HG02759 (cell line): ENCODE results near the gene ICA1.
A peak's percentile ranks its signal among the peaks of the same experiment; 100 is the strongest.

ENCODE experiments used
- ATAC-seq: cut with Tn5 transposase; IDR thresholded peaks from one replicate; pipeline ENCODE4 v1.9.1; 2021; ENCODE audit warnings: mild to moderate bottlenecking, moderate library complexity; ENCODE audit not compliant: unreplicated experiment

ICA1 gene

GRCh38 chr7:8165150-8165549, 96.8 kb downstream of the ICA1 start:
- ATAC-seq: no peak

GRCh38 chr7:8162181-8162580, 99.8 kb downstream of the ICA1 start:
- ATAC-seq: no peak

- no peak for ATAC-seq
These were observed 100.6 kb downstream of the ICA1 start for GRCh38 chr7:8161364-8161828.

GRCh38 chr7:8160779-8161345, 101.1 kb downstream of the ICA1 start:
- ATAC-seq: no peak

- ATAC-seq: no peak
These were observed 101.7 kb downstream of the ICA1 start for GRCh38 chr7:8160250-8160649.

GRCh38 chr7:8159595-8159994, 102.4 kb downstream of the ICA1 start:
- ATAC-seq: no peak

GRCh38 chr7:8157296-8157695, 104.7 kb downstream of the ICA1 start:
- ATAC-seq: no peak

- ATAC-seq: no peak
These were observed 106.1 kb downstream of the ICA1 start for GRCh38 chr7:8155836-8156235.

- ATAC-seq: no peak
These were observed 107.7 kb downstream of the ICA1 start for GRCh38 chr7:8154272-8154671.

GRCh38 chr7:8152489-8153192, 109.3 kb downstream of the ICA1 start:
- no peak for ATAC-seq

- no peak for ATAC-seq
These were observed 110.7 kb downstream of the ICA1 start for GRCh38 chr7:8151161-8151725.

GRCh38 chr7:8149222-8149621, 112.7 kb downstream of the ICA1 start:
- peak; percentile 70 for ATAC-seq

- ATAC-seq: no peak
These were observed 114.1 kb downstream of the ICA1 start for GRCh38 chr7:8147760-8148463.

GRCh38 chr7:8146788-8147413, 115.1 kb downstream of the ICA1 start:
- no peak for ATAC-seq

GRCh38 chr7:8146106-8146787, 115.7 kb downstream of the ICA1 start:
- ATAC-seq: no peak

GRCh38 chr7:8144856-8145255, 117.1 kb downstream of the ICA1 start:
- no peak for ATAC-seq

GRCh38 chr7:8143151-8143874, 118.7 kb downstream of the ICA1 start:
- peak; percentile 63 for ATAC-seq

GRCh38 chr7:8142477-8142876, 119.5 kb downstream of the ICA1 start:
- no peak for ATAC-seq

GRCh38 chr7:8141070-8141469, 120.9 kb downstream of the ICA1 start:
- no peak for ATAC-seq
